SK-N-SH treated with all-trans-retinoic acid at 6 μM for 48 hours (cell line): ENCODE results near the gene CPD.

Experiments
- ATAC-seq: fragments of 200-7000 bp; cut with Tn5 transposase; 3 replicates; pipeline ENCODE4 v1.9.1; 2020; ENCODE audit warnings: mild to moderate bottlenecking, moderate library complexity
- ARNTL ChIP-seq: fragments of 450-650 bp; formaldehyde crosslinking; IDR thresholded peaks from 2 replicates; pipeline ENCODE4 v1.5.0; 2020; ENCODE audit warnings: low read depth, mild to moderate bottlenecking, moderate library complexity, borderline replicate concordance
- BACH2 ChIP-seq: fragments of 250-450 bp; sonication (Bioruptor Pico); IDR thresholded peaks from 2 replicates; pipeline ENCODE4 v1.9.0; 2021; ENCODE audit warnings: mild to moderate bottlenecking, borderline replicate concordance
- CSDC2 ChIP-seq: fragments of 250-450 bp; sonication (Bioruptor Pico); IDR thresholded peaks from 2 replicates; pipeline ENCODE4 v1.5.0; 2020; ENCODE audit warnings: mild to moderate bottlenecking, moderate library complexity
- CSRNP3 ChIP-seq: fragments of 250-450 bp; sonication (Bioruptor Pico); IDR thresholded peaks from 2 replicates; pipeline ENCODE4 v1.5.1; 2021; ENCODE audit warnings: mild to moderate bottlenecking, moderate library complexity
- ESRRG ChIP-seq: fragments of 250-450 bp; sonication (Bioruptor Pico); IDR thresholded peaks from 2 replicates; pipeline ENCODE4 v1.6.1; 2021; ENCODE audit warnings: mild to moderate bottlenecking
- GLIS3 ChIP-seq: fragments of 250-450 bp; sonication (Bioruptor Pico); IDR thresholded peaks from 2 replicates; pipeline ENCODE4 v1.5.0; 2020; ENCODE audit warnings: mild to moderate bottlenecking, moderate library complexity
- ISL1 ChIP-seq: fragments of 250-450 bp; sonication (Bioruptor Pico); IDR thresholded peaks from 2 replicates; pipeline ENCODE4 v2.1.2; 2022; ENCODE audit warnings: mild to moderate bottlenecking, moderate library complexity
- OSR1 ChIP-seq: fragments of 250-450 bp; sonication (Bioruptor Pico); IDR thresholded peaks from 2 replicates; pipeline ENCODE4 v1.8.0; 2022; ENCODE audit warnings: moderate library complexity, mild to moderate bottlenecking, inconsistent platforms
- POU6F1 ChIP-seq: fragments of 250-450 bp; sonication (Bioruptor Pico); IDR thresholded peaks from 2 replicates; pipeline ENCODE4 v1.8.0; 2021; ENCODE audit warnings: low read depth, mild to moderate bottlenecking, moderate library complexity, borderline replicate concordance
- PPARA ChIP-seq: fragments of 250-450 bp; sonication (Bioruptor Pico); IDR thresholded peaks from 2 replicates; pipeline ENCODE4 v1.5.0; 2020; ENCODE audit warnings: mild to moderate bottlenecking, borderline replicate concordance
- RARB ChIP-seq: fragments of 250-450 bp; sonication (Bioruptor Pico); IDR thresholded peaks from 2 replicates; pipeline ENCODE4 v1.8.0; 2021; ENCODE audit warnings: mild to moderate bottlenecking, moderate library complexity
- SNAI2 ChIP-seq: fragments of 250-450 bp; sonication (Bioruptor Pico); IDR thresholded peaks from 2 replicates; pipeline ENCODE4 v1.5.0; 2020; ENCODE audit warnings: mild to moderate bottlenecking, moderate library complexity
- TCF4 ChIP-seq: fragments of 250-450 bp; sonication (Bioruptor Pico); IDR thresholded peaks from 2 replicates; pipeline ENCODE4 v1.8.0; 2021; ENCODE audit warnings: mild to moderate bottlenecking, moderate library complexity, borderline replicate concordance
- TOX ChIP-seq: fragments of 250-450 bp; sonication (Bioruptor Pico); IDR thresholded peaks from 2 replicates; pipeline ENCODE4 v1.8.0; 2021; ENCODE audit warnings: mild to moderate bottlenecking, moderate library complexity, borderline replicate concordance
- ZC3H10 ChIP-seq: fragments of 250-450 bp; sonication (Bioruptor Pico); IDR thresholded peaks from 2 replicates; pipeline ENCODE4 v1.5.1; 2021; ENCODE audit warnings: mild to moderate bottlenecking, moderate library complexity
- ZFP30 ChIP-seq: fragments of 450-650 bp; formaldehyde crosslinking; IDR thresholded peaks from 2 replicates; pipeline ENCODE4 v1.5.0; 2022; ENCODE audit warnings: mild to moderate bottlenecking, moderate library complexity
- ZNF565 ChIP-seq: fragments of 450-650 bp; formaldehyde crosslinking; conservative IDR thresholded peaks from 2 replicates; pipeline ENCODE4 v1.5.0; 2020; ENCODE audit warnings: low read depth, mild to moderate bottlenecking, moderate library complexity
- ZNF70 ChIP-seq: fragments of 450-650 bp; formaldehyde crosslinking; IDR thresholded peaks from 2 replicates; pipeline ENCODE4 v1.5.0; 2020; ENCODE audit warnings: mild to moderate bottlenecking, moderate library complexity
- ZNF8 ChIP-seq: fragments of 450-650 bp; formaldehyde crosslinking; IDR thresholded peaks from 2 replicates; pipeline ENCODE4 v1.5.0; 2020; ENCODE audit warnings: mild to moderate bottlenecking, moderate library complexity
- TF ChIP-seq, protein P1 (sequence below): fragments of 250-450 bp; sonication (Bioruptor Pico); IDR thresholded peaks from 2 replicates; pipeline ENCODE4 v1.5.0; 2020; ENCODE audit warnings: mild to moderate bottlenecking, moderate library complexity

CPD gene

GRCh38 chr17:30505868-30506417 lies 127.2 kb downstream of the CPD start:
- ATAC-seq: no peak
- TF ChIP-seq CSRNP3 (CRISPR knock-in tag) (no peak), TCF4 (no peak), ZNF565 (CRISPR knock-in tag) (no peak), RARB (no peak), CSDC2 (CRISPR knock-in tag) (no peak), POU6F1 (CRISPR knock-in tag) (no peak), ZNF8 (CRISPR knock-in tag) (no peak), TOX (CRISPR knock-in tag) (no peak), ISL1 (CRISPR knock-in tag) (no peak), ZC3H10 (no peak), ESRRG (CRISPR knock-in tag) (no peak), ZFP30 (no peak), OSR1 (CRISPR knock-in tag) (no peak), GLIS3 (CRISPR knock-in tag) (no peak), ARNTL (no peak), BACH2 (CRISPR knock-in tag) (no peak), ZNF70 (no peak), SNAI2 (CRISPR knock-in tag) (no peak)
- TF ChIP-seq, protein P1, sequence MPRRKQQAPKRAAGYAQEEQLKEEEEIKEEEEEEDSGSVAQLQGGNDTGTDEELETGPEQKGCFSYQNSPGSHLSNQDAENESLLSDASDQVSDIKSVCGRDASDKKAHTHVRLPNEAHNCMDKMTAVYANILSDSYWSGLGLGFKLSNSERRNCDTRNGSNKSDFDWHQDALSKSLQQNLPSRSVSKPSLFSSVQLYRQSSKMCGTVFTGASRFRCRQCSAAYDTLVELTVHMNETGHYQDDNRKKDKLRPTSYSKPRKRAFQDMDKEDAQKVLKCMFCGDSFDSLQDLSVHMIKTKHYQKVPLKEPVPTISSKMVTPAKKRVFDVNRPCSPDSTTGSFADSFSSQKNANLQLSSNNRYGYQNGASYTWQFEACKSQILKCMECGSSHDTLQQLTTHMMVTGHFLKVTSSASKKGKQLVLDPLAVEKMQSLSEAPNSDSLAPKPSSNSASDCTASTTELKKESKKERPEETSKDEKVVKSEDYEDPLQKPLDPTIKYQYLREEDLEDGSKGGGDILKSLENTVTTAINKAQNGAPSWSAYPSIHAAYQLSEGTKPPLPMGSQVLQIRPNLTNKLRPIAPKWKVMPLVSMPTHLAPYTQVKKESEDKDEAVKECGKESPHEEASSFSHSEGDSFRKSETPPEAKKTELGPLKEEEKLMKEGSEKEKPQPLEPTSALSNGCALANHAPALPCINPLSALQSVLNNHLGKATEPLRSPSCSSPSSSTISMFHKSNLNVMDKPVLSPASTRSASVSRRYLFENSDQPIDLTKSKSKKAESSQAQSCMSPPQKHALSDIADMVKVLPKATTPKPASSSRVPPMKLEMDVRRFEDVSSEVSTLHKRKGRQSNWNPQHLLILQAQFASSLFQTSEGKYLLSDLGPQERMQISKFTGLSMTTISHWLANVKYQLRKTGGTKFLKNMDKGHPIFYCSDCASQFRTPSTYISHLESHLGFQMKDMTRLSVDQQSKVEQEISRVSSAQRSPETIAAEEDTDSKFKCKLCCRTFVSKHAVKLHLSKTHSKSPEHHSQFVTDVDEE (CRISPR knock-in tag): no peak

DNA sequence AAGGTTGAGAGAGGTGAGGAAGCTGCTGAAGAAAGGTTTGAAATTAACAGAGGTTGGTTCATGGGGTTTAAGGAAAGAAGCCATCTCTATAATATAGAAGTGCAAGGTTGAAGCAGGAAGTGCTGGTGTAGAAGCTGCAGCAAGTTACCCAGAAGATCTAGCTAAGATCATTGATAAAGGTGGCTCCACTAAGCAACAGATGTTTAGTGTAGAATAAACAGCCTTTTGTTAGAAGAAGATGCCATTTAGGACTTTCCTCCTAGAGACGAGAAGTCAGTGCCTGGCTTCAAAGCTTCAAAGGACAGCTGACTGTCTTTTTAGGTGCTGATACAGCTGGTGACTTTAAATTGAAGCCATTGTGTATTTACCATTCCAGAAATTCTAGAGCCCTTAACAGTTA lies 127.8 kb downstream of the CPD start:
- no peak for ATAC-seq
- TF ChIP-seq, protein P1 (CRISPR knock-in tag): no peak
- TF ChIP-seq ZNF70 (no peak), ZC3H10 (no peak), ISL1 (CRISPR knock-in tag) (no peak), SNAI2 (CRISPR knock-in tag) (no peak), PPARA (CRISPR knock-in tag) (no peak)

- ATAC-seq: no peak
- no peak for TF ChIP-seq SNAI2 (CRISPR knock-in tag)
- TF ChIP-seq ESRRG (CRISPR knock-in tag): no peak
- TF ChIP-seq GLIS3 (CRISPR knock-in tag): no peak
- TF ChIP-seq BACH2 (CRISPR knock-in tag): no peak
- no peak for TF ChIP-seq TCF4
Observed at GRCh38 chr17:30513346-30513745, 134.6 kb downstream of the CPD start.
